ENCODE measurements around the gene GEMIN7.
"Not testable (repeated sequence)": the region's sequence is repeated elsewhere in the genome, so short reads cannot be mapped to it uniquely, and the experiment has no call there.

- not testable (repeated sequence) for TF ChIP-seq CTCF (IDR thresholded peaks at IDR 0.05; ENCODE audit: low read depth, low read length); EZH2phosphoT487 (IDR thresholded peaks at IDR 0.05; ENCODE audit: low read depth)
Measured at GRCh38 chr19:45106363-45106762, 27.3 kb downstream of the GEMIN7 start.
